Fibroblast of pulmonary artery (primary cell): ENCODE measurements around the gene TLX2.
A peak's percentile ranks its signal among the peaks of the same experiment; 100 is the strongest.

Experiments
- DNase-seq: peaks from one replicate; pipeline ENCODE4 v3.0.0-alpha.2; 2010; ENCODE audit warnings: low read depth
- H3K4me3 ChIP-seq: replicated peaks from 2 replicates; pipeline ENCODE4 v1.5.1; 2011; ENCODE audit warnings: low read depth, mild to moderate bottlenecking, control low read depth, low read length, moderate library complexity
- TF ChIP-seq, protein P1 (sequence below): IDR thresholded peaks from 2 replicates; pipeline ENCODE4 v1.5.1; 2011; ENCODE audit warnings: mild to moderate bottlenecking, control low read depth, low read length, inconsistent platforms; ENCODE audit errors: missing control alignments

TLX2 gene

DNA sequence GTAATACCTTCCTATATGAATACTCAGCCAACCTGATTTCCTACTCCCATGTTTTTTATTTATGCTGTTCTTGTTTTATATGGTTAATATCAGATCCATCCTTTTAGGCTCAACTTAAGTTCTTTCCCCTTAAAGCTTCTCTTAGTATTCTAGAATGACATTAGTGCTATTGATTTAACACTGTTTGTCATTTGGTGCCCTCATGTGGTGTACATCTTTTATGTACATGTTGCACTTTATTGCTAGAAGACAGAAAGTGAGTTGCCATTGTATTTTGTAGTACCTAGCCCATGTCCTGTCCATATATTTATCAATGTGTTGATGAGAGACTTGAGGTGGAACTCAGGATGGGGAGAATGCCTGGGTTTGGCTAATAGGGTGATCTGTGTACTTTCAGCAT is 18.0 kb downstream of the TLX2 start:
- peak; percentile 72 for DNase-seq
- TF ChIP-seq, protein P1, sequence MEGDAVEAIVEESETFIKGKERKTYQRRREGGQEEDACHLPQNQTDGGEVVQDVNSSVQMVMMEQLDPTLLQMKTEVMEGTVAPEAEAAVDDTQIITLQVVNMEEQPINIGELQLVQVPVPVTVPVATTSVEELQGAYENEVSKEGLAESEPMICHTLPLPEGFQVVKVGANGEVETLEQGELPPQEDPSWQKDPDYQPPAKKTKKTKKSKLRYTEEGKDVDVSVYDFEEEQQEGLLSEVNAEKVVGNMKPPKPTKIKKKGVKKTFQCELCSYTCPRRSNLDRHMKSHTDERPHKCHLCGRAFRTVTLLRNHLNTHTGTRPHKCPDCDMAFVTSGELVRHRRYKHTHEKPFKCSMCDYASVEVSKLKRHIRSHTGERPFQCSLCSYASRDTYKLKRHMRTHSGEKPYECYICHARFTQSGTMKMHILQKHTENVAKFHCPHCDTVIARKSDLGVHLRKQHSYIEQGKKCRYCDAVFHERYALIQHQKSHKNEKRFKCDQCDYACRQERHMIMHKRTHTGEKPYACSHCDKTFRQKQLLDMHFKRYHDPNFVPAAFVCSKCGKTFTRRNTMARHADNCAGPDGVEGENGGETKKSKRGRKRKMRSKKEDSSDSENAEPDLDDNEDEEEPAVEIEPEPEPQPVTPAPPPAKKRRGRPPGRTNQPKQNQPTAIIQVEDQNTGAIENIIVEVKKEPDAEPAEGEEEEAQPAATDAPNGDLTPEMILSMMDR, result peak; percentile 36
- H3K4me3 ChIP-seq, result no peak overlapping the region

GRCh38 chr2:74533464-74533863 is 19.2 kb downstream of the TLX2 start:
- H3K4me3 ChIP-seq, result no peak overlapping the region
- TF ChIP-seq, protein P1, result no peak
- DNase-seq, result no peak

GRCh38 chr2:74534411-74534810 is 20.2 kb downstream of the TLX2 start:
- DNase-seq, result no peak
- H3K4me3 ChIP-seq, result no peak overlapping the region
- TF ChIP-seq, protein P1, result no peak

GRCh38 chr2:74535440-74535965 is 21.3 kb downstream of the TLX2 start:
- TF ChIP-seq, protein P1, result no peak
- no peak overlapping the region for H3K4me3 ChIP-seq

GRCh38 chr2:74536166-74536950 is 22.1 kb downstream of the TLX2 start:
- no peak for DNase-seq

More at GRCh38 chr2:74535440-74535965, 21.3 kb downstream of the TLX2 start:
- no peak for DNase-seq

DNA sequence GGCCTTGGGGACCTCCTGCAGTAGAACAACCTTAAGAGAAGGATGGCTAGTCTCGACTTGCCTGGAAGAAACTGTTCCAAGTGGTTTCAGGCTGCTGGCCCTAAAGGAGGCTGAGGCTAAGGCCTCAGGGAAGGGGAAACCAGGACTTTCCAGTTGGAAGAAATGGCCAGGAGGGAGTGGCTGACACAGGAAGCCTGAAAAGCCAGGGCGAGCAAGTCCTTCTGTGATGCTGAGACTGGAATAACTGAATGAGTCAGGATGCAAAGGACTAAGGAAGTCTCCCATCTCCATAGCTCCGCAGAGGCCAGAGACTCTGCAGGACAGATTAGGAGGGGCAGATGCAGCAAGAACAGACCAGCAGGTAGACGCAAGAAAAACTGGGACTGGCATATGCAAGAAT is 22.9 kb downstream of the TLX2 start:
- no peak overlapping the region for H3K4me3 ChIP-seq
- TF ChIP-seq, protein P1, result no peak
- no peak for DNase-seq

More at GRCh38 chr2:74536166-74536950, 22.1 kb downstream of the TLX2 start:
- no peak overlapping the region for H3K4me3 ChIP-seq
- TF ChIP-seq, protein P1, result no peak

GRCh38 chr2:74538881-74539339 is 24.7 kb downstream of the TLX2 start:
- no peak for DNase-seq
- TF ChIP-seq, protein P1, result no peak
- H3K4me3 ChIP-seq, result no peak overlapping the region
